ENCODE measurements around the gene DEGS2. TPM values are rescaled to one million over a fixed set of nuclear protein-coding genes. Genes with fewer than 3 reads are reported as not detected.

Gene DEGS2
- total RNA-seq, 1 donor, result not detected

- no peak for TF ChIP-seq CTCF (IDR thresholded peaks at IDR 0.05; ENCODE audit: insufficient read depth, low read length)
- H3K4me3 ChIP-seq (ENCODE audit: low read depth, low read length), result no peak overlapping the region
- DNase-seq (ENCODE audit: low read depth), result no peak
Observed at GRCh38 chr14:100143523-100143922, 15.9 kb downstream of the DEGS2 start.

- H3K4me3 ChIP-seq (ENCODE audit: low read depth, low read length), result no peak overlapping the region
- DNase-seq (ENCODE audit: low read depth), result no peak
- TF ChIP-seq CTCF (IDR thresholded peaks at IDR 0.05; ENCODE audit: insufficient read depth, low read length), result no peak
Observed at GRCh38 chr14:100142073-100143040, 17.1 kb downstream of the DEGS2 start.

GRCh38 chr14:100141098-100141497 lies 18.3 kb downstream of the DEGS2 start:
- DNase-seq (ENCODE audit: low read depth), result no peak
- no peak for TF ChIP-seq CTCF (IDR thresholded peaks at IDR 0.05; ENCODE audit: insufficient read depth, low read length)
- H3K4me3 ChIP-seq (ENCODE audit: low read depth, low read length), result no peak overlapping the region

- TF ChIP-seq CTCF (IDR thresholded peaks at IDR 0.05; ENCODE audit: insufficient read depth, low read length), result no peak
- no peak for DNase-seq (ENCODE audit: low read depth)
- H3K4me3 ChIP-seq (ENCODE audit: low read depth, low read length), result no peak overlapping the region
Observed at GRCh38 chr14:100140452-100141078, 18.9 kb downstream of the DEGS2 start.

- no peak for TF ChIP-seq CTCF (IDR thresholded peaks at IDR 0.05; ENCODE audit: insufficient read depth, low read length)
- no peak overlapping the region for H3K4me3 ChIP-seq (ENCODE audit: low read depth, low read length)
- no peak for DNase-seq (ENCODE audit: low read depth)
Observed at GRCh38 chr14:100138955-100139354, 20.5 kb downstream of the DEGS2 start.

- TF ChIP-seq CTCF (IDR thresholded peaks at IDR 0.05; ENCODE audit: insufficient read depth, low read length), result no peak
- no peak for DNase-seq (ENCODE audit: low read depth)
- no peak overlapping the region for H3K4me3 ChIP-seq (ENCODE audit: low read depth, low read length)
Observed at GRCh38 chr14:100138082-100138787, 21.2 kb downstream of the DEGS2 start.

Data from fibroblast of the aortic adventitia (primary cell).